Activated naive CD8-positive, alpha-beta T cell treated with anti-CD3 and anti-CD28 coated beads, Interleukin-2, amount 10 ng/mL, durations not matched to agents 7 days and 5 days (primary cell): ENCODE data around the gene C3orf22. TPM values are rescaled to one million over a fixed set of nuclear protein-coding genes. Genes with fewer than 3 reads are reported as not detected.
A peak's percentile ranks its signal among the peaks of the same experiment; 100 is the strongest.
"Not testable (repeated sequence)": the region's sequence is repeated elsewhere in the genome, so short reads cannot be mapped to it uniquely, and the experiment has no call there.

Source experiments
- ATAC-seq: fragments of 150-1000 bp; cut with Tn5 transposase; one replicate; pipeline ENCODE4 v1.10.0; 2021; ENCODE audit warnings: low read depth, moderate library complexity
- POLR2A ChIA-PET: fragments of 350-600 bp; sonication (Branson Sonifier 250); formaldehyde crosslinking; loops from one replicate; lab custom pipeline; 2021; ENCODE audit warnings: antibody characterized with exemption; lab: Charles Lee
- DNase-seq: peaks from one replicate; pipeline ENCODE4 v3.0.0; 2021
- H3K27ac Mint-ChIP-seq: one replicate; pipeline ENCODE4 v1.8.0; 2022; ENCODE audit warnings: mild to moderate bottlenecking, mixed read lengths
- H3K27me3 Mint-ChIP-seq: one replicate; pipeline ENCODE4 v1.8.0; 2022; ENCODE audit warnings: mild to moderate bottlenecking, moderate library complexity, mixed read lengths
- H3K36me3 Mint-ChIP-seq: one replicate; pipeline ENCODE4 v1.8.0; 2021; ENCODE audit warnings: mild to moderate bottlenecking, mixed read lengths
- H3K4me1 Mint-ChIP-seq: one replicate; pipeline ENCODE4 v1.8.0; 2021; ENCODE audit warnings: mixed read lengths
- H3K4me3 Mint-ChIP-seq: one replicate; pipeline ENCODE4 v1.8.0; 2022; ENCODE audit warnings: mild to moderate bottlenecking, moderate library complexity, mixed read lengths
- H3K9me3 Mint-ChIP-seq: one replicate; pipeline ENCODE4 v1.8.0; 2021; ENCODE audit warnings: mixed read lengths
- total RNA-seq, 2 experiments: library from RNA; stranded (reverse); gene quantifications; one replicate each; pipeline ENCODE4 v1.2.3, GENCODE V29; 2021

The C3orf22 gene
- total RNA-seq, 2 experiments from 2014 or later, result not detected

DNA sequence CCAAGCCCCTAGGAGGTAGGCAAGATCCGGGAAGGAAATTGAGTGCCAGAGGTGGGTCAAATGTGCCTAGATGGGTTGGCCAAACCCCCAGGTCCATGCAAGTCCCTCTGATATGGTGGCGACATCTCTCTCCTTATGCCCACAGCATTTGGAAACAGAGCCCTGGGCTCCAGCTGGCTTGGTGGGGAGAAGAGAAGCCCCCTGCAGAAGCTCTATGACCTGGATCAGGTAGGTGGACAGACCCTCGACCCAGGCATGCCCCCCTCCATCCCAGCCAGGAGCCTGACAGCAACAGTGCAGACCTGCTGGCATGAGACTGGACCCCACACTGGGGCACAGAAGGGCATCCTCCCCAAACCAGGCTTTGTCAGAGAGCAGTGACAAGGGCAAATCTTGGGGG is 22.6 kb downstream of the C3orf22 start:
- Mint-ChIP-seq H3K27ac (no peak overlapping the region), H3K27me3 (peaks cover 28% of the 10 kb centered on the region), H3K36me3 (no peaks in the 10 kb centered on the region), H3K4me3 (no peak overlapping the region), H3K9me3 (peaks cover 3% of the 10 kb centered on the region), H3K4me1 (peaks cover 8% of the 10 kb centered on the region)
- no peak for DNase-seq
- POLR2A ChIA-PET, result no interaction called here
- no peak for ATAC-seq

DNA sequence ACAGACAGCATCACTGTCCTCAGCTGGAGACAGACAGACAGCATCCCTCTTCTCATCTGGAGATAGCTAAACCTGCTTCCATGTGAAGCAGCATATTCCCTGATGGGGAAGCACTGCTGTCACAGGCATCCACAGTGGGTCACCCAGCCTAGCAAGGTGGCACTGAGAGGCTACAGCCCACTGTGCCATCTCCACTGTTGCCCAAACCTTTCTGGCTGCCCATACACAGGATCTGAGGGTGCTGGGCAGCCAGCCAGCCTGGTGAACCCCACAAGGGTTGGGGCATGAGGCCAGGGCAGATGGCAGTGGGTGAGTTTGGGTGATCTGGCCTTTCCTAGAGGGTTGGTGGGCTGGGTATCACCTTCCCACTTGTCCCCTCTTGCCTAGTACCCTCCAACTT is 23.1 kb downstream of the C3orf22 start:
- no peak overlapping the region for H3K27ac Mint-ChIP-seq
- ATAC-seq (no peak), DNase-seq (no peak)
- no peak overlapping the region for H3K4me3 Mint-ChIP-seq
- H3K36me3 Mint-ChIP-seq, result no peaks in the 10 kb centered on the region
- peaks cover 24% of the 10 kb centered on the region for H3K27me3 Mint-ChIP-seq
- POLR2A ChIA-PET, result no interaction called here
- peaks cover 6% of the 10 kb centered on the region for H3K4me1 Mint-ChIP-seq
- peaks cover 3% of the 10 kb centered on the region for H3K9me3 Mint-ChIP-seq

DNA sequence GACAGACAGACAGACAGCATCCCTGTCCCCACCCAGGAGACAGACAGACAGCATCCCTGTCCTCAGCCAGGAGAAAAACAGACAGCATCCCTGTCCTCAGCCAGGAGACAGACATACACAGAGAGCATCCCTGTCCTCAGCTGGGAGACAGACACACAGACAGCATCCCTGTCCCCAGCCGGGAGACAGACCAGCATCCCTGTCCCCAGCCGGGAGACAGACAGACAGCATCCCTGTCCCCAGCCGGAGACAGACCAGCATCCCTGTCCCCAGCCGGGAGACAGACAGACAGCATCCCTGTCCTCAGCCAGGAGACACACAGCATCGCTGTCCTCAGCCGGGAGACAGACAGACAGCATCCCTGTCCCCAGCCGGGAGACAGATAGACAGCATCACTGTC is 24.0 kb downstream of the C3orf22 start:
- H3K4me1 Mint-ChIP-seq, H3K4me3 Mint-ChIP-seq, H3K36me3 Mint-ChIP-seq, ATAC-seq, DNase-seq, H3K9me3 Mint-ChIP-seq, H3K27ac Mint-ChIP-seq, POLR2A ChIA-PET: not testable (repeated sequence)
- peaks cover 23% of the 10 kb centered on the region for H3K27me3 Mint-ChIP-seq

DNA sequence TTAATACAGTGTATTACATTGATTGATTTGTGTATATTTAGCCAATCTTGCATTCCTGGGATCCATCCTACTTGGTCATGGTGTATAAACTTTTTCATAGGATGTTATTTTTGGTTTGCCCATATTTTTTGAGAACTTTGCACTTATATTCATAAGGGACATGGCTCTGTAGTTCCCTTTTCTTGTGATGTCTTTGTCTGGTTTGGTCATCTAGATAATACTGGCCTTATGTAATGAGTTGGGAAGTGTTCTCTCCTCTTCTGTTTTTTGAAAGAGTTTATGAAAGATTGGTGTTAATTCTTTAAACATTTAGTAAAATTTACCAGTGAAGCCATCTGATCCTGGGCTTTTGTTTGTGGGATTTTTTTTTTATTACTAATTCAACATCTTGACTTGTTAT is 25.2 kb downstream of the C3orf22 start:
- DNase-seq, result no peak
- POLR2A ChIA-PET, result no interaction called here
- H3K9me3 Mint-ChIP-seq, result no peaks in the 10 kb centered on the region

DNA sequence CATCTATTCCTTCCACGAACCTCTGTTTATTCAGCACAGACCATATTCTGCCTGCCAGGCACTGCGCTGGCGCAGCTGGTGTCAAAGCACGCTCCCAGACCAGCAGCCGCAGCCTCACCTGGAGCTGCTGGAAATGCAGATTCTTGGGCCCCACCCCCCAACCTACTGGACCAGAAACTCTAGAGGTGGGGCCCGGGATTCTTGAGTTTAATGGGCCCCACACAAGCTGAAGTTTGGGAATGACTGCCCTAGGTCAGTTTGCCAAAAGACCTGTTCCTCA is 27.7 kb downstream of the C3orf22 start:
- Mint-ChIP-seq H3K4me1 (peaks cover 3% of the 10 kb centered on the region), H3K4me3 (no peak overlapping the region)
- POLR2A ChIA-PET, result no interaction called here

More for the DNA sequence above, 25.2 kb downstream of the C3orf22 start:
- no peak for ATAC-seq
- H3K27ac Mint-ChIP-seq, result no peak overlapping the region
- H3K4me3 Mint-ChIP-seq, result no peak overlapping the region
- no peaks in the 10 kb centered on the region for H3K36me3 Mint-ChIP-seq
- peaks cover 5% of the 10 kb centered on the region for H3K4me1 Mint-ChIP-seq
- peaks cover 23% of the 10 kb centered on the region for H3K27me3 Mint-ChIP-seq

DNA sequence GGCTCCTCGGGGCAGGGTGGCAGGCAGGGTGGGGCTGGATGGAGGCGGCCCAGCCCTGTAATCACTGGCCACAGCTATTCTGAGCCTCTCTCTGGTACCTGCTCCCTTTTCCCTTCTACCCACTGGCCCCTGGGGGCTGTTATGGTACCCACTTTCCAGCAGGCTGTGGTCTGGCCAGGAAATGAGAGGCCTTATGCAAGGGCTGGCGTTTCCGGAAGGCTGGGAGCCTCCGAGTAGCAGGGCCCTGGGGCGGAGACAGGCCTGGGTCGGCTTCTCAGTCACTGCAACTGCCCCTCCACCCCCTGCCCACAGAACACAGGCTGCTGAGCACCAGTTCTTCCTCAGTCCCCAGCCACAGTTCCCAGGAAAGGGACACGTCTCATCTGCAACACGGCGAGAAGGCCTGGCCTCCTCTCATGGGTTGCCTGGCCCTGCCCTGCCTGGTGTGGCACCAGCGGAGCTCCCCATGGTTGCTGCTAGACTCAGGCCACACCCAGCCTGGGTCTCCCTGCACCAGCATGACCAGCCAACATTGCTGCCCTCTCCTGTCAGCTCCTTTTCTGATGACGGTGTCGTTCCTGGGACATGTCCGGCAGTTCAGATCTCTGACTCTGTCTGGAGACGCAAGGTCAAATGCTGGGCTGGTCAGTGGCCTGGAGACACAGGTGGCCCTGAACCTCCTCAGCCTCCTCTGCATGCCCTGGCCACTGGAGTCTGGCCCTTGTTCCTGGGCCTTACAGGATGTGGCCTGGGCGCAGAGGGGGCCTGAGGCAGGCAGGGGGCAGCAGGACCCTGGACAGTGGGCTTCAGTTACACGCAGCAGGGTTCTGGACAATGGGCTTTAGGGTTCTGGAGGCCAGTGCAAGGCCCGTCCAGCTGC is 28.3 kb downstream of the C3orf22 start:
- H3K27ac Mint-ChIP-seq, result no peak overlapping the region
- no peak overlapping the region for H3K4me3 Mint-ChIP-seq
- H3K9me3 Mint-ChIP-seq, result no peaks in the 10 kb centered on the region
- H3K27me3 Mint-ChIP-seq, result peaks cover 22% of the 10 kb centered on the region
- POLR2A ChIA-PET, result no interaction called here
- H3K36me3 Mint-ChIP-seq, result no peaks in the 10 kb centered on the region
- peaks cover 3% of the 10 kb centered on the region for H3K4me1 Mint-ChIP-seq
- DNase-seq (no peak), ATAC-seq (peak; percentile 72)

More for the DNA sequence above, 27.7 kb downstream of the C3orf22 start:
- DNase-seq (no peak), ATAC-seq (no peak)
- no peaks in the 10 kb centered on the region for H3K36me3 Mint-ChIP-seq
- peaks cover 20% of the 10 kb centered on the region for H3K27me3 Mint-ChIP-seq
- no peaks in the 10 kb centered on the region for H3K9me3 Mint-ChIP-seq
- H3K27ac Mint-ChIP-seq, result no peak overlapping the region

DNA sequence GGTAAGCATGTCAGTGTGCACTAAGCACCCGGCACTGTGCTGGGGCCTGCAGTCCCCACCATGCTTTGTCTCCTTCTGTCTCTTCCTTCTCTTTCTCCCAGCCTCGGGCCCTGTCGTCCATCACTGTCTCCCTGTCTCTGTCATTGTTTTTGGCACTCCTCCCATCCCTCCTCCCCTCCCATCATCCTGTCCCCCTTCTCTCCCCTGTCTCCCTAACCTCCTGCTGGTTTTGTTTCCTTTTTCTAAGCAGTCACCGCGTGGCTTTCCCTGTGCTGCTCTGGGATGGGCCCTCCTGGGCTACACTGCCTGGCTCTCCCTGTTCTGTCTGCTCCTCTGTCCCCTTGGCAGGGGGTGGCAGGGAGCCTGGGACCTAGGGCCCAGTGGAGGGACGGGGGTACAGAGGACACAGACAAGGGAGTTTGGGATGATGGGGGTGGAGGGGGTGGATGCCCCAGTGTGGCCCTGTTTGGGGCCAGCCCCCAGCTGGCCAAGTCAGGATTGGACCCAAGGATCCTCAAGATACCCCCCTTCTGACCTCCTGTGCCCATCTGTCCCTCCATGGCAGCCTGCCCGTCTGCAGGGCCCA is 29.1 kb downstream of the C3orf22 start:
- H3K4me1 Mint-ChIP-seq, result peaks cover 3% of the 10 kb centered on the region
- no peak for DNase-seq
- peaks cover 26% of the 10 kb centered on the region for H3K27me3 Mint-ChIP-seq
- ATAC-seq, result no peak
- no peaks in the 10 kb centered on the region for H3K9me3 Mint-ChIP-seq
- H3K4me3 Mint-ChIP-seq, result no peak overlapping the region
- no peaks in the 10 kb centered on the region for H3K36me3 Mint-ChIP-seq
- no peak overlapping the region for H3K27ac Mint-ChIP-seq
- POLR2A ChIA-PET, result no interaction called here

DNA sequence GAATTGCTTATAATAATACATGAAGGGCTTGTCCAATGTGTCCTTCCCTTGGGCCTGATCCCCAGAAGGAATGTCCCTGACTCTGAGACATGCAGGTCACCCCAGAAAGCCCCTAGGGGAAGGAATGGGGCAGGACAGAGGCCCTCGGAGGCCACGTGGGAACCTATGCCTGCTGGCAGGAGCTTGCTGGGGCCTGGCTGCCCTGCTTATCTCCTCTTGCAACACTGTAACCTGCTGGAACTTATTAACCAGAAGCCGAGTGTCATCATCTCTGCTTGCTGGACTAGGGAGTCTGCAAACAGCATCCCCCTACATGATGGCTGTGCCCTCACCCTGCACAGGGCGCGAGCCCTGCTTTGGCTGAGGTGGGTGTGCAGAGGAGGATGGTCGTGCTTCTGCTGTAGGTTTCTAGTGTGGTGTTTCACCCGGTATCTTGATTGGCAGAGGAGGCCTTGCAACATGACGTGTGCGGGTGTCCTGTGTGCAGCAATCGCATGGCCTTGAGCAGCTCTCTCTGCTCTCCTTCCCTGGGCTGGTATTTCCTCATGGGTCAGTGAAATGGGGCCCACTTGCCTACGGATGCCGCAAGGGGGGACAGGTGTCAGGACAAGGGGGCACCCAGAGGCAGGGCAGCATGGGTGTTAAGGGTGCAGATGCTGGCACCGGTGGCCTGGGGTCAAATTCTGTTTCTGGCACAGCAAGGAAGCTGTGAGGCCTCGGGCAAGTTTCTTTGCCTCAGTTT is 29.8 kb downstream of the C3orf22 start:
- ATAC-seq, result no peak
- no peaks in the 10 kb centered on the region for H3K9me3 Mint-ChIP-seq
- peaks cover 28% of the 10 kb centered on the region for H3K27me3 Mint-ChIP-seq
- no peak overlapping the region for H3K4me3 Mint-ChIP-seq
- POLR2A ChIA-PET, result no interaction called here
- no peaks in the 10 kb centered on the region for H3K36me3 Mint-ChIP-seq
- H3K4me1 Mint-ChIP-seq, result peaks cover 3% of the 10 kb centered on the region
- no peak overlapping the region for H3K27ac Mint-ChIP-seq
- DNase-seq, result no peak

DNA sequence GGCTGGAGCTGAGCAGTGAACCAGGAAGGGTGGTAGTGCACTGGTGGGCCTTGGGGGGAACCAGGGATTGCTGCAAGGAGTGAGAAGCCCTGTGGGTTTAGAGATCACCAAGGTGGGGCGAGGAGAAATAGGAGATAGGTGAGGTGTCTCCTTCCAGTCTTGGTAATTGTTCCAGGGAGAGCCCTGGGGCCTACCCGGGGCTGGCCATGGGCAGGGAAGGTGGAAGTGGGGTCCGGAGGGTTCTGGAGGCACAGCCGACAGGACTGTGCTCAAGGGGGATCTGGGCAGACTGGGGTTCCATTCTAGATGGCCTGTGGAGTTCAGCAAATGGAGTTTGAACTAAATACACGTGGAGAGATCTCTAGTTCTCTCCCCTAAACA is 30.3 kb downstream of the C3orf22 start:
- Mint-ChIP-seq H3K27ac (no peak overlapping the region), H3K27me3 (peaks cover 27% of the 10 kb centered on the region), H3K4me1 (peaks cover 3% of the 10 kb centered on the region), H3K4me3 (no peak overlapping the region), H3K9me3 (no peaks in the 10 kb centered on the region), H3K36me3 (no peaks in the 10 kb centered on the region)
- no peak for DNase-seq
- POLR2A ChIA-PET, result no interaction called here
- no peak for ATAC-seq

DNA sequence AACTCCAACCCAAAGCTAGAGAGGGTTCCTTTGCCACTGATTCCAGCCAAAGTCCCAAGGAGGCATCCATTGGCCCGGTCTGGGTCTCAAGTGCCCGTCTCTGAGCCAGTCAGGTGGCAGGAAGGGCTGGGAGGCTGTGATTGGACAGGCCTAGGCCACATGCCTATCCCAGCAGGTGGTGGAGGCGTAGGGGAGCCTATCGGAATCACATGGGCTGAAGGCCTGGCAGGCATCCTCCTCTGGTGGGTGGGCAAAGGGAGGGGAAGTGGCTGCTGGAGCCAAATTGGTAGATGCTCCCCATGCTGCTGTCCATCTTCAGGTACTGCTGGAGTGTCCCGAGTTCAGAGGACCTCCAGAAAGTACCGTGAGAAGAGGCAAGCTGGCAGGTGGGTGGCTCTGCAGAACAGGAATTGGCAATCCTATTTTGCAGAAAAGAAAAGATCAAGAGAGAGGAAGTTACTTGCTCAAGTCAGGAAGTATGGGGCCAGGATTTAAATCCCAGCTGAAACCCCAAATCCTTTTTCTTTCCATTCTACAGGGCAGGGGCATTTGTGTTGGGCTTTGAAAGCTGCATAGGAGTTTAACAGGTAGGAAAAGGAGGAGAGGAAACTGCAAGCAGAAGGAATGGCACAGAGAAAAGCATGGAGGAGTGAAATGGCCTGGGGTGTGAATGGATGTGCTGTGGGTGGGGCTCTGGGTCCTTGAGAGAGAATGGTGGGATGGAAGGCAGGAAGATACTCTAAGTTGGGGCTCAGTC is 31.1 kb downstream of the C3orf22 start:
- Mint-ChIP-seq H3K27me3 (peaks cover 28% of the 10 kb centered on the region), H3K36me3 (no peaks in the 10 kb centered on the region), H3K9me3 (no peaks in the 10 kb centered on the region), H3K27ac (no peak overlapping the region), H3K4me3 (no peak overlapping the region), H3K4me1 (peaks cover 3% of the 10 kb centered on the region)
- DNase-seq (no peak), ATAC-seq (no peak)
- POLR2A ChIA-PET, result no interaction called here

DNA sequence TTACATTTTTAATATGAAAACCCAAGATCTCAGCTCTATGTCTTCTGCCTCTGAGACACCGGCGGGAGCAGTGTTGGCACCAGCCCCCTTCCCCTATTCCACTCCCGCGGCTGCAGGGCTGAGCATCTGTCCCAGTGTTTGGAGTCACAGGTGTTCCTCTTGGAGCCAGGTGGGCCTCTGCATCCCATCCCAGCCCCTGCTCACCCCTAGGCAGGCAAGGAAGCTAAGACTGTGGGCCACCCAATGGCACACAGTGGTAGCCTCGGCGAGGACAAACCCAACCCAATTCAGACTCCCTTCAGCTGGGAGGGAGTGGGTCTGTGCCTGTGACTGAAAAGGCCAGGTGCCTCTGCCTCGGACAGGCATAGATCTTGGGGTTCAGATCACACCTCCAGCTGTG is 31.7 kb downstream of the C3orf22 start:
- no peak overlapping the region for H3K27ac Mint-ChIP-seq
- peaks cover 27% of the 10 kb centered on the region for H3K27me3 Mint-ChIP-seq
- no peak overlapping the region for H3K4me3 Mint-ChIP-seq
- DNase-seq, result no peak
- POLR2A ChIA-PET, result no interaction called here
- no peaks in the 10 kb centered on the region for H3K9me3 Mint-ChIP-seq
- no peak for ATAC-seq
- no peaks in the 10 kb centered on the region for H3K36me3 Mint-ChIP-seq
- H3K4me1 Mint-ChIP-seq, result peaks cover 3% of the 10 kb centered on the region

DNA sequence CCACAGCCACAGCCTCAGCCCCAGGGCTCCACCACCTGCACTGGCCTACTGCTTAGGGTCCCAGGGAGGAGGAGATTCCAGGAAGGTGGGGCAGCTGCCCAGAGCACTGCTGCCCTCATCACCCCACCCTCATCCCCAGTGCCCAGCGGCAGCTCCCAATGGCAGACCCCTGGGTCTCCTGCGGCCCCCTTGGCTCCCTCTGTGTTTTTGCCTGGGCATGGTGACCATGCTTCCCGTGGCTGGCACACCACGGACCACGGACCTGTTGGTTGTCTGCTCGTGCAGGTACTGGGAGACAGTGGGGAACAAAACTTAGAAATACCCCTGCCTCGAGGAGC is 32.1 kb downstream of the C3orf22 start:
- Mint-ChIP-seq H3K4me3 (no peak overlapping the region), H3K27me3 (peaks cover 24% of the 10 kb centered on the region), H3K4me1 (peaks cover 3% of the 10 kb centered on the region), H3K9me3 (no peaks in the 10 kb centered on the region), H3K27ac (no peak overlapping the region), H3K36me3 (no peaks in the 10 kb centered on the region)
- no peak for DNase-seq
- POLR2A ChIA-PET, result no interaction called here
- ATAC-seq, result no peak

DNA sequence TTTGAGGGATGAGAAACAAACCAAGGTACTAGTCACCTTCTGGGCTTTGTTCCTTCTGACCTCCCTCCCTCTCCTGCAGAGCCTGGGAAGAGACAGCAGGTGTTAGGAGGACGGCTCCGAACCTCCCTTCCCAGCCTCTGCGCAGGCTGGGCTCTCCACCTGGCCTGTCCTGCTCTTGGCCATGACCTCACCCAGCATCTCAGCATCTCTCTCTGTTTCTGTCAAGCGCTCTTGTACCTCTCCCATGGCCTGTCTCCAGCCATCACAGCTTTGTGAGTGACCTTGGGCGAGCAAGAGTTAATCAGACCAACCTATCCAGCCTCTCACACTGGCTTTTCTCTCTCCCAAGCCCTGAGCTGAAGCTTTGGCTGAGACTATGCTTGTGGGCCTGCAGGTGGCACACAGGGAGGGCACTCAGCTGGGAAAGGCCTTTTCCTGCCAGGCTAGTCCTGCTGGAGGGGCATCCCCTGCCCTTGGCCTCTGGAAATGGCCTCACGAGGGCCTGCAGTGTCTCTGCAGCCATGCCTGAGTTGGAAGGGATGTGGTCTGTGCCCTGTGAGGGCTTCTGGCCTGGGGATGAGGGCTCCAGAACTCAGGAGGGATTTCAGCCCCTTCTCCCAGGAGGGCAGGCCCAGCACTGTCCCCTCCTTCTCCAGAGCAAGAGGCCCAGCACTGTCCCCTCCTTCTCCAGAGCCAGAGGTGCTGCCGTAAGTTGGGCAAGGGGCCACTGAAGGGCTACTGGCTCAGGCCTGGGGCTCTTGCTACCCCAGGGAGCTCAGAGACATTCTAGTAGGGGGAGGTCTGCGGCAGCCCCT is 32.7 kb downstream of the C3orf22 start:
- ATAC-seq (no peak), DNase-seq (no peak)
- peaks cover 26% of the 10 kb centered on the region for H3K27me3 Mint-ChIP-seq

More for the DNA sequence above, 32.7 kb downstream of the C3orf22 start:
- Mint-ChIP-seq H3K4me3 (no peak overlapping the region), H3K36me3 (no peaks in the 10 kb centered on the region), H3K27ac (no peak overlapping the region), H3K4me1 (peaks cover 3% of the 10 kb centered on the region), H3K9me3 (no peaks in the 10 kb centered on the region)
- POLR2A ChIA-PET, result no interaction called here
